Lower lobe of right lung (tissue), 2 donors: ENCODE results near the gene FKBP9. TPM values are rescaled to one million over a fixed set of nuclear protein-coding genes. Genes with fewer than 3 reads are reported as not detected.
"Not testable (repeated sequence)": the region's sequence is repeated elsewhere in the genome, so short reads cannot be mapped to it uniquely, and the experiment has no call there.

Source experiments
- ATAC-seq, 2 donors: fragments of 200-7000 bp; cut with Tn5 transposase; one replicate each; pipeline ENCODE4 v1.9.1; 2020 to 2022; ENCODE audit warnings: mild to moderate bottlenecking in 2 of 2, moderate library complexity in 2 of 2
- DNase-seq: peaks from one replicate; pipeline ENCODE4 v3.0.0-alpha.2; 2020
- H3K27ac ChIP-seq: fragments of 200-600 bp; one replicate; pipeline ENCODE4 v1.8.0; 2022
- H3K27me3 ChIP-seq: fragments of 200-600 bp; one replicate; pipeline ENCODE4 v1.8.0; 2022; ENCODE audit warnings: low read depth
- H3K36me3 ChIP-seq: fragments of 200-600 bp; one replicate; pipeline ENCODE4 v1.8.0; 2022; ENCODE audit warnings: mild to moderate bottlenecking
- H3K4me1 ChIP-seq: fragments of 200-600 bp; one replicate; pipeline ENCODE4 v1.8.0; 2022
- H3K4me3 ChIP-seq: fragments of 200-600 bp; one replicate; pipeline ENCODE4 v1.8.0; 2022; ENCODE audit warnings: mild to moderate bottlenecking
- H3K9me3 ChIP-seq: fragments of 200-600 bp; one replicate; pipeline ENCODE4 v1.8.0; 2022
- CTCF ChIP-seq: fragments of 200-600 bp; IDR thresholded peaks from one replicate; pipeline ENCODE4 v1.8.0; 2022; ENCODE audit warnings: antibody characterized with exemption, mild to moderate bottlenecking
- intact Hi-C: fragments of 100-400 bp; cut with DNase I; formaldehyde crosslinking; loops from one replicate; pipeline ENCODE4 v1.11.0; 2022
- total RNA-seq: library from RNA; stranded (reverse); fragmentation: NEBNext Ultra II Directional; extraction: Animal tissue kit (Norgen Biotek cat#: 25700); gene quantifications from one replicate; pipeline ENCODE4 v1.2.1, GENCODE V29; 2021
- donor health status: DM: no; HTN: yes; CAD: no; lungs with severe emphysema.

The FKBP9 gene
- total RNA-seq, 1 donor from 2014 or later, result 104 TPM

- H3K36me3 ChIP-seq, H3K27me3 ChIP-seq, intact Hi-C loops, H3K9me3 ChIP-seq: not testable (repeated sequence)
- Histone ChIP-seq H3K27ac (peak overlapping the region; percentile 65), H3K4me1 (peaks cover 15% of the 10 kb centered on the region), H3K4me3 (peak overlapping the region; percentile 17)
- DNase-seq (peak; percentile 53), ATAC-seq (peak; percentile 90 to 92)
Measured at GRCh38 chr7:32998361-32999171, 41.3 kb downstream of the FKBP9 start.

GRCh38 chr7:32999380-32999779 is 42.1 kb downstream of the FKBP9 start:
- ATAC-seq, H3K4me3 ChIP-seq, H3K27me3 ChIP-seq, intact Hi-C loops, DNase-seq, H3K9me3 ChIP-seq, H3K27ac ChIP-seq, H3K36me3 ChIP-seq: not testable (repeated sequence)
- H3K4me1 ChIP-seq, result peaks cover 15% of the 10 kb centered on the region

GRCh38 chr7:33003111-33003510 is 45.9 kb downstream of the FKBP9 start:
- ATAC-seq, H3K4me3 ChIP-seq, intact Hi-C loops, H3K27me3 ChIP-seq, H3K27ac ChIP-seq, H3K9me3 ChIP-seq, H3K4me1 ChIP-seq, DNase-seq: not testable (repeated sequence)
- peaks cover 18% of the 10 kb centered on the region for H3K36me3 ChIP-seq

GRCh38 chr7:33004104-33004616 is 46.9 kb downstream of the FKBP9 start:
- ATAC-seq, intact Hi-C loops, H3K4me1 ChIP-seq, H3K4me3 ChIP-seq, H3K27ac ChIP-seq, DNase-seq, H3K27me3 ChIP-seq, H3K9me3 ChIP-seq: not testable (repeated sequence)
- H3K36me3 ChIP-seq, result peaks cover 18% of the 10 kb centered on the region

GRCh38 chr7:33005193-33005592 is 48.0 kb downstream of the FKBP9 start:
- ATAC-seq, DNase-seq, H3K4me1 ChIP-seq, intact Hi-C loops, H3K27me3 ChIP-seq, H3K4me3 ChIP-seq, H3K9me3 ChIP-seq, H3K27ac ChIP-seq: not testable (repeated sequence)
- peaks cover 18% of the 10 kb centered on the region for H3K36me3 ChIP-seq

- intact Hi-C loops, DNase-seq, H3K4me3 ChIP-seq, H3K27ac ChIP-seq, H3K27me3 ChIP-seq, ATAC-seq, H3K9me3 ChIP-seq, H3K4me1 ChIP-seq: not testable (repeated sequence)
- peaks cover 18% of the 10 kb centered on the region for H3K36me3 ChIP-seq
Measured at GRCh38 chr7:33005690-33006089, 48.5 kb downstream of the FKBP9 start.

- intact Hi-C loops, result no loop called here
- TF ChIP-seq CTCF, result no peak
- Histone ChIP-seq H3K36me3 (peaks cover 39% of the 10 kb centered on the region), H3K4me1 (no peaks in the 10 kb centered on the region), H3K9me3 (no peaks in the 10 kb centered on the region), H3K27ac (no peak overlapping the region), H3K27me3 (no peaks in the 10 kb centered on the region), H3K4me3 (no peak overlapping the region)
- ATAC-seq, result no peak
- no peak for DNase-seq
Measured at GRCh38 chr7:33009734-33010133, 52.5 kb downstream of the FKBP9 start.

- Histone ChIP-seq H3K4me3 (no peak overlapping the region), H3K27ac (no peak overlapping the region), H3K4me1 (no peaks in the 10 kb centered on the region), H3K36me3 (peaks cover 55% of the 10 kb centered on the region), H3K9me3 (no peaks in the 10 kb centered on the region), H3K27me3 (no peaks in the 10 kb centered on the region)
- TF ChIP-seq CTCF, result no peak
- intact Hi-C loops, result no loop called here
- ATAC-seq, result no peak
- DNase-seq, result no peak
Measured at GRCh38 chr7:33012364-33012763, 55.1 kb downstream of the FKBP9 start.
